ENCODE results near the gene AVPR2.

Gene AVPR2

DNA sequence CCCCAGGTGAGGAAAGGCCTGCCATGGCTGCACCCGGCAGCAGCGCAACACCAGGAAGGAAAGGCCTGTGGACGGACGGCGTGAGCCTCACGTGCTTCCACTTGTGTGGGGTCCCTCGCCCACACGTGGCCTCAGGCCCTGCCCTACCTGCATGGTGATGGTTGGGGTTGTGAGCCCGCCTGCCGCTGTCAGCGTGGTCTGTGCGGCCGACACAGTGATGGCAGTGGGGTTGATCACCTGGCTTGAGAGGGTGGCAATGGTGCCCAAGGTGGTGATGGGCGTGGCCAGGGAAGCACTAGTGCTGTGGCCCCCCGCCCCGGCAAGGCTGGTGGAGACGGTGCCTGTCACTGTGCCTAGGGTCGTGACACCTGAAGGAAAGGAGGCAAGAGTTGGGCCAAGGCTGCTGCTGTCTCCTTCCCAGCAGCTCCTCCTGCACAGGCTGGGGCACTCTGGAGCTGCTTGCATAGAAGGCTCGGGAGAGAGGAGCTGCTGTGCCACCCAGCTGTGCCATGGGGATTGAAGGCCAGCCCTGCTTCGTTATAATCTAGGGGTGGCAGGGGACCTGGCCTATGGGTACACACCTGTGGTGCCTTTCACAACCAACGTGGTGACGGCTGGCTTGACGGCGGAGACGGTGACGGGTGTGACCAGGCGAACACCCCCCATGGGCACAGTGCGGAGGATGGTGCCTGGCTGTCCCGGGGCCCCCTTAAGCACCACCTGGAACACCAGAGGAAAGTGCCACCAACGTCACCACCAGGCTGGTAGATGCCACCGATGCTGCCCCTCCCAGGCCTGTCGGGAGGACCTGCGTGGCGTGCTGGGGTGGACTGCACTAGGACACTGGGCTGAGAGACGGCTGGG is 51.8 kb downstream of the AVPR2 start:
- TF ChIP-seq, protein P1, sequence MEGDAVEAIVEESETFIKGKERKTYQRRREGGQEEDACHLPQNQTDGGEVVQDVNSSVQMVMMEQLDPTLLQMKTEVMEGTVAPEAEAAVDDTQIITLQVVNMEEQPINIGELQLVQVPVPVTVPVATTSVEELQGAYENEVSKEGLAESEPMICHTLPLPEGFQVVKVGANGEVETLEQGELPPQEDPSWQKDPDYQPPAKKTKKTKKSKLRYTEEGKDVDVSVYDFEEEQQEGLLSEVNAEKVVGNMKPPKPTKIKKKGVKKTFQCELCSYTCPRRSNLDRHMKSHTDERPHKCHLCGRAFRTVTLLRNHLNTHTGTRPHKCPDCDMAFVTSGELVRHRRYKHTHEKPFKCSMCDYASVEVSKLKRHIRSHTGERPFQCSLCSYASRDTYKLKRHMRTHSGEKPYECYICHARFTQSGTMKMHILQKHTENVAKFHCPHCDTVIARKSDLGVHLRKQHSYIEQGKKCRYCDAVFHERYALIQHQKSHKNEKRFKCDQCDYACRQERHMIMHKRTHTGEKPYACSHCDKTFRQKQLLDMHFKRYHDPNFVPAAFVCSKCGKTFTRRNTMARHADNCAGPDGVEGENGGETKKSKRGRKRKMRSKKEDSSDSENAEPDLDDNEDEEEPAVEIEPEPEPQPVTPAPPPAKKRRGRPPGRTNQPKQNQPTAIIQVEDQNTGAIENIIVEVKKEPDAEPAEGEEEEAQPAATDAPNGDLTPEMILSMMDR (IDR thresholded peaks at IDR 0.05; ENCODE audit: unreplicated experiment in 3 of 3) = no peak
- Mint-ChIP-seq H3K4me3 (no peak overlapping the region), H3K27me3 (ENCODE audit: low read depth) (no peaks in the 10 kb centered on the region), H3K9me3 (no peaks in the 10 kb centered on the region), H3K36me3 (ENCODE audit: low read depth) (peaks cover 54% of the 10 kb centered on the region), H3K27ac (no peak overlapping the region), H3K4me1 (peaks cover 4% of the 10 kb centered on the region)

All from nephron (organoid).